ENCODE results near the gene TMEM202. TPM values are rescaled to one million over a fixed set of nuclear protein-coding genes. Genes with fewer than 3 reads are reported as not detected.

The TMEM202 gene
- total and polyA plus RNA-seq, 7 donors = not detected

GRCh38 chr15:72456684-72457083 is 58.6 kb downstream of the TMEM202 start:
- H3K9me3 ChIP-seq = no peaks in the 10 kb centered on the region
- H3K36me3 ChIP-seq = no peaks in the 10 kb centered on the region
- no peak overlapping the region for H3K4me3 ChIP-seq
- intact Hi-C loops (cut with DNase I) = no loop called here
- peaks cover 0 to 5% (median 0%) of the 10 kb centered on the region in 4 donors for H3K4me1 ChIP-seq
- DNase-seq = no peak
- H3K27me3 ChIP-seq = no peaks in the 10 kb centered on the region
- 96% methylated on average over 7 of the region's 7 CpGs for WGBS, 2 donors
- no peak overlapping the region for H3K27ac ChIP-seq
- TF ChIP-seq EP300 (IDR thresholded peaks at IDR 0.05) (no peak), POLR2AphosphoS5 (IDR thresholded peaks at IDR 0.05) (no peak), POLR2A (IDR thresholded peaks at IDR 0.05) (no peak), CTCF (IDR thresholded peaks at IDR 0.05) (no peak)

Other genes with a start within 250 kb of the TMEM202 start
- 1 to 10 TPM in 1 of 4 donors, under 1 TPM in 3; 0.16 to 2.6 (median 0.50) TPM for gene GRAMD2A, start 200.5 kb upstream of the TMEM202 start, total RNA-seq
- 1 to 10 TPM in 2 of 3 donors, not detected in 1; 2.5 to 4.3 TPM for gene GRAMD2A, start 200.5 kb upstream of the TMEM202 start, polyA plus RNA-seq
- 100 to 1,000 TPM; 135 to 213 (median 200) TPM for gene PKM, start 167.1 kb upstream of the TMEM202 start, total RNA-seq
- gene PKM, start 167.1 kb upstream of the TMEM202 start, polyA plus RNA-seq = 100 to 1,000 TPM; 174 to 582 (median 254) TPM
- 100 to 1,000 TPM in 1 of 4 donors, 10 to 100 TPM in 3; 41.5 to 103 (median 60.0) TPM for gene PARP6, start 125.8 kb upstream of the TMEM202 start, total RNA-seq
- gene PARP6, start 125.8 kb upstream of the TMEM202 start, polyA plus RNA-seq = 10 to 100 TPM; 12.5 to 29.4 (median 27.2) TPM
- 1 to 10 TPM; 2.1 to 5.8 (median 2.8) TPM for gene CELF6, start 78.1 kb upstream of the TMEM202 start, total RNA-seq
- 1 to 10 TPM in 1 of 3 donors, not detected in 2; 4.2 TPM for gene CELF6, start 78.1 kb upstream of the TMEM202 start, polyA plus RNA-seq
- 10 to 100 TPM; 56.0 to 80.0 (median 66.7) TPM for gene HEXA, start 22.3 kb upstream of the TMEM202 start, total RNA-seq
- 10 to 100 TPM; 35.4 to 76.5 (median 54.8) TPM for gene HEXA, start 22.3 kb upstream of the TMEM202 start, polyA plus RNA-seq
- gene ARIH1, start 76.0 kb downstream of the TMEM202 start, total RNA-seq = 10 to 100 TPM; 36.4 to 69.5 (median 45.2) TPM
- gene ARIH1, start 76.0 kb downstream of the TMEM202 start, polyA plus RNA-seq = 10 to 100 TPM; 10.8 to 22.8 (median 18.3) TPM

All from sigmoid colon (tissue), 7 donors.